AG10803 (cell line): ENCODE data around the gene PRKCH.

Experiments used
- DNase-seq: peaks from one replicate; pipeline ENCODE4 v3.0.0; 2010; ENCODE audit warnings: low read depth
- H3K4me3 ChIP-seq: 2 replicates; pipeline ENCODE4 v1.5.1; 2011; ENCODE audit warnings: mild to moderate bottlenecking, low read length, control low read depth
- CTCF ChIP-seq: conservative IDR thresholded peaks from 2 replicates; pipeline ENCODE4 v1.5.1; 2011; ENCODE audit warnings: mild to moderate bottlenecking, low read length, control low read depth, inconsistent platforms

PRKCH gene

DNA sequence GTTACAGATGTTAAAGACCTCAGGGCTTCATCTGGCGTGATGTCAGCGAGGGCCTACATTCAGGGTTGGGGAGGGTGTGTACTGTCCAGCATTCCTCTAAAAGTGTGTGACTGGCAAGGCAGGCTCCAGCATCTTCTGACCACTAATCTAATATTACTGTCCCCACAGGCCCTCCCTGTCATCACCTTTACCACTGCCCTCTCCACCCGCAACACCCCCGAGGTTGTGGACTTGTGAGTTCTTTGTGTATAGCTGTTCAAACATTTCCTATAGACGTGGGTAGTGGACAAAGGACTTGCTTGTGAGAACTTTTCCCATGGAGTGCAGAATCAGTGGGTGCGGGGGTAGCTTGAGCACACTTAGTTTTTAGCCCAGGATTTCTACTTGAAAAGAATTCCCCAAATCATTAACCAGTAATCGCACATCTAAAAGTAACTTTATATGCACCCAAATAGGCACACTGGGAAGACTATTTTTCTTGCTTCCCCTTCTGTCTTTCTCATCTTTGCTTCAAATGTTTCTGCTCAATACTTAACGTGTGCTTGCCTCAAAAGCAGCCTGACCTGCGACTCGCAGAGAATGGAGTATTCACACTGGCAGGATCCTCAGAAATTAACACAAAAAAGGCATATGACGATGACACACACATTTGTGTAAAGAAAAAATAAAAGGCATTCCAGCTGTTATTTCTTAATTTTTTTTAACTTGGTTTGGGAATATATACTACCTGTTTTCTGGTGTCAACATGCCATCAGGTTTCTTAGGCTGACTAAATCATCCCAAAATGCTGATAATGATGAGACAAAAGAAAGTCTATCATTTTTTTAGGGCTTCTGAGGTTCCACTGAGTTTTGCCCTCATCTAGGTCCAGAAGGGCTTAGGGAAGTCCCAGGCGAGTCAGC is 215.5 kb downstream of the PRKCH start:
- H3K4me3 ChIP-seq, result no peak overlapping the region
- no peak for TF ChIP-seq CTCF
- no peak for DNase-seq

- DNase-seq, result peak; percentile 90
- H3K4me3 ChIP-seq, result no peak overlapping the region
- TF ChIP-seq CTCF, result no peak
Observed at GRCh38 chr14:61537563-61538463, 216.4 kb downstream of the PRKCH start.

DNA sequence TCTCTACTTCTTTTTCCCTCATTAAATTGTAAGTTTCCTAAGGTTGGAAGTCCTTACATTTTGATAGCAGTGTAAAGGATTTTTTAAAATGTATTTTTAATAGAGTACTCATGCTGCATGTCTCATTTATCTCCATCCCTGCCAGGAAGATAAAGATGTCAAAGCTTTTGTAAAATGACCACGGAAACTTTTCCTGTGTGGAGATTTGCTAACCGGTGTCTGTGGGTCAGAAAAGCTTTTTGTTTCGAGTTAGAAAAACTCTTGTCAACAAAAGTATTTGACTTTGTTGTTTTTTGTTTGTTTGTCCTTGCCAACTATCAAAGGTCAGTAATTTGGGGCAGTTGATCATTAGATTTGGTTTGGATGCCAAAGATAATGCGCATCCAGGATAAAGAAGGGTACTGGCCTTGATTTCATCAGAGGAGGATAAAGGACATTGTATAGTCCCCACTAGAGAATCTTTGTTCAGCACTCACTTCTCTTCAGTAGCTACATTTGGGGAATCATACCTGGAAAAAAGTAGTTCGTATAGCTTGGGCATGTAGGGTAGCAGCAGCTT is 217.2 kb downstream of the PRKCH start:
- H3K4me3 ChIP-seq, result no peak overlapping the region
- TF ChIP-seq CTCF, result no peak
- no peak for DNase-seq

DNA sequence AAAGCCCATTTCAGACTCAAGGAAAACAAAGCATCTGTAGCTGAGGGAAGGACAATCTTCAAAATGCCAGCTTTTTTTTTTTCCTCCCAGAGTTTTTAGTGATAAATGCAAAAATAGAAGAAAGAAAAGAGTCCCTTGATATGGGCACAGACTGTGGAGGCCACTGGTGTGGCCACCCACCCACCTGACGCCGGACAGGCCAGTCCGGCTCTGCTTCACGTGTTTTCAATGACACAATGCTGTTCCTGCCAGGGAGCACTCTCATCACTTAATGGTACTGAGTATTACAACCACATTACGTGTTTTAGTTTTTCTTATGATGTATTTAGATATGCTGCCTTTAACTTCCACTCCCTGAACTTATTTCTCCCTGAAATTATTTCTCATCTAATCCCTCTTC is 218.3 kb downstream of the PRKCH start:
- H3K4me3 ChIP-seq, result no peak overlapping the region
- DNase-seq, result no peak
- TF ChIP-seq CTCF, result no peak

GRCh38 chr14:61540931-61541330 is 219.6 kb downstream of the PRKCH start:
- no peak for TF ChIP-seq CTCF
- H3K4me3 ChIP-seq, result no peak overlapping the region
- DNase-seq, result no peak

- TF ChIP-seq CTCF, result no peak
- DNase-seq, result peak; percentile 50
- H3K4me3 ChIP-seq, result no peak overlapping the region
Observed at GRCh38 chr14:61542848-61543790, 221.7 kb downstream of the PRKCH start.
